GM10248 (cell line): ENCODE results near the gene SMAD3.
"Not testable (repeated sequence)": the region's sequence is repeated elsewhere in the genome, so short reads cannot be mapped to it uniquely, and the experiment has no call there.

Experiments
- CTCF ChIA-PET: fragments of 300-600 bp; sonication (Branson Sonifier 250); formaldehyde crosslinking; extraction: SDS; loops from one replicate; lab custom pipeline; 2021; ENCODE audit warnings: antibody characterized with exemption; lab: Yijun Ruan, JAX
- POLR2A ChIA-PET: fragments of 350-650 bp; sonication (Branson Sonifier 250); formaldehyde crosslinking; extraction: SDS; loops from one replicate; lab custom pipeline; 2020; ENCODE audit warnings: antibody characterized with exemption; lab: Yijun Ruan, JAX
- DNase-seq: peaks from one replicate; pipeline ENCODE4 v3.0.0; 2012; ENCODE audit errors: extremely low spot score
- CTCF ChIP-seq: IDR thresholded peaks from 2 replicates; pipeline ENCODE4 v1.5.1; 2012; ENCODE audit warnings: mild to moderate bottlenecking, low read depth; ENCODE audit errors: extremely low read depth, missing control alignments, control extremely low read depth

Gene SMAD3

GRCh38 chr15:67025719-67026609 is 39.4 kb upstream of the SMAD3 start:
- ChIA-PET POLR2A (interaction anchor here (0.6 kb wide), 1 partner anchor 159 kb away, joined by 4 read pairs; no protein-coding TSS in a partner anchor), CTCF (interaction anchor here (0.8 kb wide), 1 partner anchor 211 kb away, joined by 3 read pairs; no protein-coding TSS in a partner anchor)
- TF ChIP-seq CTCF, result no peak
- DNase-seq, result no peak

- no peak for DNase-seq
- CTCF ChIA-PET, result interaction anchor here (0.8 kb wide), 1 partner anchor 210 kb away, joined by 3 read pairs; no protein-coding TSS in a partner anchor
- TF ChIP-seq CTCF, result no peak
- POLR2A ChIA-PET, result no interaction called here
Observed at GRCh38 chr15:67026610-67026967, 38.8 kb upstream of the SMAD3 start.

- POLR2A ChIA-PET, result not testable (repeated sequence)
Observed at GRCh38 chr15:67028440-67028839, 37.0 kb upstream of the SMAD3 start.

GRCh38 chr15:67030036-67030762 is 35.2 kb upstream of the SMAD3 start:
- POLR2A ChIA-PET, result no interaction called here

More at GRCh38 chr15:67028440-67028839, 37.0 kb upstream of the SMAD3 start:
- DNase-seq, CTCF ChIA-PET: not testable (repeated sequence)

GRCh38 chr15:67031331-67031730 is 34.1 kb upstream of the SMAD3 start:
- CTCF ChIA-PET, result interaction anchor here (1.5 to 1.6 kb wide), 2 partner anchors 13 to 273 kb away, joined by 3 read pairs; no protein-coding TSS in a partner anchor
- no peak for TF ChIP-seq CTCF
- POLR2A ChIA-PET, result no interaction called here
- DNase-seq, result no peak

More at GRCh38 chr15:67030036-67030762, 35.2 kb upstream of the SMAD3 start:
- no peak for TF ChIP-seq CTCF
- no peak for DNase-seq
- CTCF ChIA-PET, result interaction anchor here (1.1 to 1.5 kb wide), 2 partner anchors 12 kb away, joined by 3 to 4 read pairs; no protein-coding TSS in a partner anchor

- no peak for DNase-seq
- CTCF ChIA-PET, result interaction anchor here (1.5 to 1.6 kb wide), 2 partner anchors 10 to 272 kb away, joined by 3 to 6 read pairs; no protein-coding TSS in a partner anchor
- POLR2A ChIA-PET, result no interaction called here
- TF ChIP-seq CTCF, result no peak
Observed at GRCh38 chr15:67032608-67033007, 32.8 kb upstream of the SMAD3 start.

- TF ChIP-seq CTCF, result no peak
- ChIA-PET CTCF (interaction anchor here (1.5 kb wide), 1 partner anchor 9 kb away, joined by 6 read pairs; no protein-coding TSS in a partner anchor), POLR2A (no interaction called here)
- DNase-seq, result no peak
Observed at GRCh38 chr15:67033012-67033411, 32.4 kb upstream of the SMAD3 start.
